Measurements from ENCODE around the gene TOE1.
"Not testable (repeated sequence)": the region's sequence is repeated elsewhere in the genome, so short reads cannot be mapped to it uniquely, and the experiment has no call there.

TOE1 gene

DNA sequence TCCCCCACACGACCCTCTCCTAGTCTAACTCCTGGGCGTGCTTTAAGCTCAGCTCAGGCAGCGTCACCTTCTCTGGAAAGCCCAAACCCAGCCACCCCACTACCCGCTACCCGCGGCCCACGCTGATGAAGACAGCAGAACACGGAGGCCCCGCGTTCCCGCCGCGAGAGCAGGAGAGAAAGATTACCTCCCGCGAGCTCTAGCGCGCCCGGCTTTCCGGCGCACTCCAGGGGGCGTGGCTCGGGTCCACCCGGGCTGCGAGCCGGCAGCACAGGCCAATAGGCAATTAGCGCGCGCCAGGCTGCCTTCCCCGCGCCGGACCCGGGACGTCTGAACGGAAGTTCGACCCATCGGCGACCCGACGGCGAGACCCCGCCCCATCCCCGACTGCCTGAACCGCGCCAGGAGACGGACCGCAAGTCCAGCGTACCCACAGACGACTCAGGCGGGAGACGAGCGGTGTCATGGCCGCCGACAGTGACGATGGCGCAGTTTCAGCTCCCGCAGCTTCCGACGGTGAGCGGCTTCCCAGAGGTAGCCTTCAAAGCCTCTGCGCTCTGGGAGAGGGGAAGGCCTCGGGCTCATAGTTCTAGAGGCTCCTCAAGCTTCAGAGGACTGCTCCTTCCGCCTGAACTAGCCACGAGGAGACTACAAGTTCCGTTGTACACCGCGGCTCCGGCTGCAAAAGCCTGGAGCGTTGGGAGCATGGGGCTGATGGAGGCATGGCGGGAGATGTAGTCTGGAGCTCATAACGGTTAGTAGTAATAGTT, at the start of gene TOE1, which contains the start of gene MUTYH:
Gene TOE1, plus strand, starts transcription at position 382 of the 770 bp plus-strand sequence. Its CDS starts 83 bp downstream, at position 465.
Gene MUTYH, minus strand, starts transcription at position 652 of the 770 bp plus-strand sequence. CDS start 5,935 bp downstream, outside the sequence.
- H3K27me3 ChIP-seq (ENCODE audit: control insufficient read depth, insufficient read depth, low read length), result no peaks in the 10 kb centered on the region
- H3K27ac ChIP-seq (ENCODE audit: low read length), result peak within 1 kb of the TSS; percentile 81
- H3K9me3 ChIP-seq (ENCODE audit: control insufficient read depth, low read depth, low read length), result no peaks in the 10 kb centered on the region
- H3K9ac ChIP-seq (ENCODE audit: low read length), result peak within 1 kb of the TSS; percentile 90
- peak within 1 kb of the TSS; percentile 82 for H3K4me3 ChIP-seq (ENCODE audit: low read length)
- peaks cover 6% of the 10 kb centered on the region for H3K4me1 ChIP-seq (ENCODE audit: control insufficient read depth, low read depth, low read length)
- H3K36me3 ChIP-seq (ENCODE audit: control insufficient read depth, low read depth, low read length), result peaks cover 36% of the 10 kb centered on the region

- not testable (repeated sequence) for H3K4me3 ChIP-seq (ENCODE audit: low read length); H3K9me3 ChIP-seq (ENCODE audit: control insufficient read depth, low read depth, low read length); H3K4me1 ChIP-seq (ENCODE audit: control insufficient read depth, low read depth, low read length); H3K27me3 ChIP-seq (ENCODE audit: control insufficient read depth, insufficient read depth, low read length); H3K36me3 ChIP-seq (ENCODE audit: control insufficient read depth, low read depth, low read length); H3K27ac ChIP-seq (ENCODE audit: low read length); H3K9ac ChIP-seq (ENCODE audit: low read length)
Measured at GRCh38 chr1:45291002-45291401, 49.0 kb upstream of the TOE1 start.

GRCh38 chr1:45291716-45292115, 48.3 kb upstream of the TOE1 start:
- Histone ChIP-seq H3K27ac (ENCODE audit: low read length) (no peak overlapping the region), H3K9me3 (ENCODE audit: control insufficient read depth, low read depth, low read length) (no peaks in the 10 kb centered on the region), H3K36me3 (ENCODE audit: control insufficient read depth, low read depth, low read length) (no peaks in the 10 kb centered on the region), H3K9ac (ENCODE audit: low read length) (no peak overlapping the region), H3K27me3 (ENCODE audit: control insufficient read depth, insufficient read depth, low read length) (no peaks in the 10 kb centered on the region), H3K4me3 (ENCODE audit: low read length) (no peak overlapping the region), H3K4me1 (ENCODE audit: control insufficient read depth, low read depth, low read length) (no peaks in the 10 kb centered on the region)

DNA sequence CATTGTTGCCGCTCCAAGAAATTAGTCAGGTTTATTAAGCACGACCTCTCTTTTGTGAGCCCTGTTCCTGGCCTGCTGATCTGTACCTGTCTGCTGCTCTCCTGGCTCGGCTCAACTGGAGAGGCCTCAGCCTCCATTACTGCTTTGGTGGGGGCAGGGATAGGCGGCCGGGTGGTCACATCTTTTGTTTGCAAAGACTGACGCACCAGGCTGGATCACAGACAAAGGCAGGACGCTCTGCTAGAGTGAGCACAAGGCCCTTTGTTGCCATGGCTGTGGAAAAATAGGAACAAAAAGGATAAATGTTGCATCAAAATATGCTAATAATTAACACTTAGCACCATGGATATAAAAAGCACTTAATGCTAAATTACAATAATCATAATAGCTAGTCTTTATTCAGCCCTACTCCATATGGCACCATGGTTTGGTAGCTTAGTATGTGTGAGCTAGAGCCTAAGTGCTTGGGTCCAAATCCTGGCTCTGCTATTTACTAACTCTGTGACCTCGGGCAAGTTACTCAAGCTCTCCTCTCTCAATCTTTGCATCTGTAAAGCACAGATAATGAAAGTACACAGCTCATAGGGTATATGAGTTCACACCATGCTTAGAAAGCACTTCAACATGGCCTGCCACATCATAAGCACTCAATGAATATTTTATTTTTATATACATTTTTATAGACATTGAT, 42.2 kb upstream of the TOE1 start:
- no peak overlapping the region for H3K27ac ChIP-seq (ENCODE audit: low read length)
- H3K4me1 ChIP-seq (ENCODE audit: control insufficient read depth, low read depth, low read length), result peaks cover 2% of the 10 kb centered on the region
- no peaks in the 10 kb centered on the region for H3K36me3 ChIP-seq (ENCODE audit: control insufficient read depth, low read depth, low read length)
- H3K9me3 ChIP-seq (ENCODE audit: control insufficient read depth, low read depth, low read length), result no peaks in the 10 kb centered on the region
- no peak overlapping the region for H3K4me3 ChIP-seq (ENCODE audit: low read length)
- H3K9ac ChIP-seq (ENCODE audit: low read length), result no peak overlapping the region
- H3K27me3 ChIP-seq (ENCODE audit: control insufficient read depth, insufficient read depth, low read length), result no peaks in the 10 kb centered on the region

GRCh38 chr1:45299296-45299695, 40.7 kb upstream of the TOE1 start:
- no peaks in the 10 kb centered on the region for H3K9me3 ChIP-seq (ENCODE audit: control insufficient read depth, low read depth, low read length)
- peaks cover 5% of the 10 kb centered on the region for H3K4me1 ChIP-seq (ENCODE audit: control insufficient read depth, low read depth, low read length)
- no peak overlapping the region for H3K9ac ChIP-seq (ENCODE audit: low read length)
- no peaks in the 10 kb centered on the region for H3K36me3 ChIP-seq (ENCODE audit: control insufficient read depth, low read depth, low read length)
- H3K4me3 ChIP-seq (ENCODE audit: low read length), result no peak overlapping the region
- H3K27me3 ChIP-seq (ENCODE audit: control insufficient read depth, insufficient read depth, low read length), result no peaks in the 10 kb centered on the region
- H3K27ac ChIP-seq (ENCODE audit: low read length), result no peak overlapping the region

DNA sequence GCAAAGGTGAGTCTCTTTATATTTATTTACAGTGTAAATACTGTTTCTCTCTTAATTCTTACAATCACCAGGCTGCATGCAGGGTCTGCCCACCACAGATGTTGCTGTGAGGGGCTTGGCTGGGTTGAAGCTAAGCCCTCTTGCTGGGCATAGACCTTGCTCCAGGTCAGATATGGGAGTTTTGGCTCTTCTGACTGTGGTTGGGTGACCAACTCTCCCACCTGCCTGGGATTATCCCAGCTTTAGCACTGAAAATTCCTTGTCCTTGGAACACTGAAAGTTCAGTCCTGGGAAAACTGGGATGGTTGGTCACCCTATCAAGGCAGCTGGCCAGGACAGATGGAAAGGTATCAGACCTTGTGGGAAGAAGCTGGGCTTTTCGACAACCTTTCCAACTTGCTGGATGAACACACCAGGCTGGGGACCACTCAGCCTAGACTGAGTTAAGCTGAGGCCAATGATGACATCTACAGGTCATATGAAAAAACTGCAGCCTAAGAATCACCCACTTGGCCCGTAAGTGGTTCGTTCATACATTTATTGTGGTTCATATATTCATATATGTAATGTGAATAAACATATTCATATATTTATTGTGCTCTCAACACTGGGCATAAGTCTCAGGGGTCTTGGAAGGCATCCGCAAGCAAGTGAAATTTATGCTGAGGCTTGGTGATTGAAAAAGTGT, 39.8 kb upstream of the TOE1 start:
- H3K27ac ChIP-seq (ENCODE audit: low read length), result no peak overlapping the region
- peaks cover 12% of the 10 kb centered on the region for H3K4me1 ChIP-seq (ENCODE audit: control insufficient read depth, low read depth, low read length)
- H3K9me3 ChIP-seq (ENCODE audit: control insufficient read depth, low read depth, low read length), result no peaks in the 10 kb centered on the region
- H3K27me3 ChIP-seq (ENCODE audit: control insufficient read depth, insufficient read depth, low read length), result no peaks in the 10 kb centered on the region
- H3K9ac ChIP-seq (ENCODE audit: low read length), result no peak overlapping the region
- no peak overlapping the region for H3K4me3 ChIP-seq (ENCODE audit: low read length)
- no peaks in the 10 kb centered on the region for H3K36me3 ChIP-seq (ENCODE audit: control insufficient read depth, low read depth, low read length)

- Histone ChIP-seq H3K4me3 (ENCODE audit: low read length) (no peak overlapping the region), H3K27me3 (ENCODE audit: control insufficient read depth, insufficient read depth, low read length) (no peaks in the 10 kb centered on the region), H3K27ac (ENCODE audit: low read length) (no peak overlapping the region), H3K9me3 (ENCODE audit: control insufficient read depth, low read depth, low read length) (no peaks in the 10 kb centered on the region), H3K4me1 (ENCODE audit: control insufficient read depth, low read depth, low read length) (peaks cover 17% of the 10 kb centered on the region), H3K9ac (ENCODE audit: low read length) (no peak overlapping the region), H3K36me3 (ENCODE audit: control insufficient read depth, low read depth, low read length) (no peaks in the 10 kb centered on the region)
Measured at GRCh38 chr1:45300669-45300997, 39.3 kb upstream of the TOE1 start.

DNA sequence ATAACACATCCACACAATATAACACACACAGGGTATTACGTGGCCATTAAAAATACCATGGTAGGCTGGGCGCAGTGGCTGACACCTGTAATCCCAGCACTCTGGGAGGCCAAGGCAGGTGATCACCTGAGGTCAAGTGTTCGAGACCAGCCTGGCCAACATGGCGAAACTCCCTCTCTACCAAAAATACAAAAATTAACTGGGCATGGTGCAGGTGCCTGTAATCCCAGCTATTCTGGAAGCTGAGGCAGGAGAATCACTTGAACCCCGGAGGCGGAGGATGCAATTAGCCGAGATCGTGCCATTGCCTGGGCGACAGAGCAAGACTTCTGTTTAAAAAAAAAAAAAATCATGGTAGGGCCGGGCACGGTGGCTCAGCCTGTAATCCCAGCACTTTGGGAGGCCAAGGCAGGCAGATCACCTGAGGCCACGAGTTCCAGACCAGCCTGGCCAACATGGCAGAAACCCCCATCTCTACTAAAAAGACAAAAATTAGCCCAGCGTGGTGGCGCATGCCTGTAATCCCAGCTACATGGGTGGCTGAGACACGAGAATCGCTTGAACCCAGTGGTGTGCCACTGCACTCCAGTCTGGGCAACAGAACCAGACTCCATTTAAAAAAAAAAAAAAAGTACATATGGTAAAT, 37.3 kb upstream of the TOE1 start:
- H3K4me1 ChIP-seq (ENCODE audit: control insufficient read depth, low read depth, low read length), result peaks cover 37% of the 10 kb centered on the region
- no peaks in the 10 kb centered on the region for H3K36me3 ChIP-seq (ENCODE audit: control insufficient read depth, low read depth, low read length)
- H3K9ac ChIP-seq (ENCODE audit: low read length), result peak overlapping the region; percentile 68
- no peak overlapping the region for H3K27ac ChIP-seq (ENCODE audit: low read length)
- no peaks in the 10 kb centered on the region for H3K9me3 ChIP-seq (ENCODE audit: control insufficient read depth, low read depth, low read length)
- no peaks in the 10 kb centered on the region for H3K27me3 ChIP-seq (ENCODE audit: control insufficient read depth, insufficient read depth, low read length)
- peak overlapping the region; percentile 77 for H3K4me3 ChIP-seq (ENCODE audit: low read length)

GRCh38 chr1:45303520-45304310, 36.3 kb upstream of the TOE1 start:
- H3K4me3 ChIP-seq (ENCODE audit: low read length), result peak overlapping the region; percentile 77
- H3K27me3 ChIP-seq (ENCODE audit: control insufficient read depth, insufficient read depth, low read length), result no peaks in the 10 kb centered on the region
- H3K9ac ChIP-seq (ENCODE audit: low read length), result peak overlapping the region; percentile 85
- no peaks in the 10 kb centered on the region for H3K9me3 ChIP-seq (ENCODE audit: control insufficient read depth, low read depth, low read length)
- no peaks in the 10 kb centered on the region for H3K36me3 ChIP-seq (ENCODE audit: control insufficient read depth, low read depth, low read length)
- peaks cover 36% of the 10 kb centered on the region for H3K4me1 ChIP-seq (ENCODE audit: control insufficient read depth, low read depth, low read length)
- H3K27ac ChIP-seq (ENCODE audit: low read length), result peak overlapping the region; percentile 81

DNA sequence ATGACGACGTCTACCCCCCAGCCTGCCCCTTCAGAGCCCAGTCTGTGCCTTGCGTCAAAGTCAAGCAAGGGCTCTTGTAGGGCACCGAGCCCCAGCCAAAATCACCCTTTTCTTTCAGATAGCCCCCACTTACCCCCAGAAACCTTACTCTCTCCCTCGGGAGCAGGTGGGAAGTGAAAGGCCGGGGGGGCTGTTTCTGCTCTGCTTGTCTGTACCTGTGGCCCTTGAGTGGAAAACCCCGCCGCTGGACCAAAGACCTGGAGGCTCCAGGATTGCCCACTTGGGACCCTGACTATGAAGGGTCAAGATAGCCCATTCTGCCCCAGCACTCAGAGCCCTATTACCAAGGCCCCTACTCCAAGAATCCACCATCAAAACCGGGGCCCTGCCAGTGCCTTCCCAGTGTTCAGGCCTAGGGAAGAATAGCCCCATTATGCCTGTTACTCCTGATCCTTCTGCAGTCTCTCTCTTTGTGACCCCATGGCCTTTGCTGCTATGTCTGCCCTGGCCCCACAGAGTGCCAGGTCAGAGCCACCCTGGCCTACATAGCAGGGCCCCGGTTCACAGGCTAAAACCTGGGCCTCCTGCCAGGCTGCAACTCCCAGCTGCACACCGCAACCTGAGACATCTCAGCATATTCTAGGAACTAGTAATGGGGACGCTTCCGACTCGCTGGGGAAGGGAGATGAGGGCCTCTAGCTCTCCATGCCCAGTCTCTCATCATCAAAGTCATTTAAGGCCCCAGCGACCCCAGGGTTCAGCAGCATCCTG, 35.5 kb upstream of the TOE1 start:
- Histone ChIP-seq H3K27ac (ENCODE audit: low read length) (peak overlapping the region; percentile 81), H3K9me3 (ENCODE audit: control insufficient read depth, low read depth, low read length) (no peaks in the 10 kb centered on the region), H3K4me3 (ENCODE audit: low read length) (peak overlapping the region; percentile 77), H3K9ac (ENCODE audit: low read length) (peak overlapping the region; percentile 85), H3K36me3 (ENCODE audit: control insufficient read depth, low read depth, low read length) (no peaks in the 10 kb centered on the region), H3K4me1 (ENCODE audit: control insufficient read depth, low read depth, low read length) (peaks cover 36% of the 10 kb centered on the region), H3K27me3 (ENCODE audit: control insufficient read depth, insufficient read depth, low read length) (no peaks in the 10 kb centered on the region)
